ENCODE data around the gene MMEL1.

DNA sequence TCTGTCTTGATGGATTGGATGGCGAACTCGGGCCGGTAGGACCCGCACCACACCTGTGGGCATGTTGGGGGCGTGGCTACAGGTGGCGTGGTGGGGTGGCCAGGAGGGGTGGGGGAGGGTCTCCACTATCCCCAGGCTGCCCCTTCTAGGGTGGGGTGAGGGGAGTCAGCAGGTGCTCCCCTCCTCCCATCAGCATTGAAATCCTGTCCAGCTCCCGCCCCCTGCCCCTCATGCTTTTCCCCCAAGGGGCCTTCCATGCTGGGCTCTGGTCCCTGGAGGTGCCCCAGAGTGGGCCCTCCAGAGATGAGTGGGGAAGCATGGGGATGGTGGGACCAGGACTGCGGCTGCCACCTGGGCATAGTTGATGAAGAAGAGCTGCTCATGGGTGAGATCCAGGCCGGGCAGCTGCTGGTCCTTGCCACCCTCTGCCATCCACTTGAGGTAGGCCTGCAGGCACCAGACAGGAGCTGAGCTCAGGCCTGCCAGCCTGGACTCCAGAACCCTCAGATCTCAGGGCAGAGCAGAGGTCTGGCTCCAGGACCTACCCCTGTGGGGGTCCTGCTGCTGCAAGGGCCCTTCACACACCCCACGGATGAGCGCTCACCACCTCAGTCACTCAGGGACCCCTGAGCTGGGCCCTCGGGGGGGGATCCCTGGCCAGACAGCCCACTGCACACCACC, 41.1 kb downstream of the MMEL1 start:
- TF ChIP-seq, protein P1, sequence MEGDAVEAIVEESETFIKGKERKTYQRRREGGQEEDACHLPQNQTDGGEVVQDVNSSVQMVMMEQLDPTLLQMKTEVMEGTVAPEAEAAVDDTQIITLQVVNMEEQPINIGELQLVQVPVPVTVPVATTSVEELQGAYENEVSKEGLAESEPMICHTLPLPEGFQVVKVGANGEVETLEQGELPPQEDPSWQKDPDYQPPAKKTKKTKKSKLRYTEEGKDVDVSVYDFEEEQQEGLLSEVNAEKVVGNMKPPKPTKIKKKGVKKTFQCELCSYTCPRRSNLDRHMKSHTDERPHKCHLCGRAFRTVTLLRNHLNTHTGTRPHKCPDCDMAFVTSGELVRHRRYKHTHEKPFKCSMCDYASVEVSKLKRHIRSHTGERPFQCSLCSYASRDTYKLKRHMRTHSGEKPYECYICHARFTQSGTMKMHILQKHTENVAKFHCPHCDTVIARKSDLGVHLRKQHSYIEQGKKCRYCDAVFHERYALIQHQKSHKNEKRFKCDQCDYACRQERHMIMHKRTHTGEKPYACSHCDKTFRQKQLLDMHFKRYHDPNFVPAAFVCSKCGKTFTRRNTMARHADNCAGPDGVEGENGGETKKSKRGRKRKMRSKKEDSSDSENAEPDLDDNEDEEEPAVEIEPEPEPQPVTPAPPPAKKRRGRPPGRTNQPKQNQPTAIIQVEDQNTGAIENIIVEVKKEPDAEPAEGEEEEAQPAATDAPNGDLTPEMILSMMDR (IDR thresholded peaks at IDR 0.05), result no peak
- no peak for TF ChIP-seq POLR2A (IDR thresholded peaks at IDR 0.05)
- no peak for TF ChIP-seq POLR2AphosphoS5 (IDR thresholded peaks at IDR 0.05)

All from prostate gland (tissue), 2 donors.